ENCODE results near the gene TMEM101.
A peak's percentile ranks its signal among the peaks of the same experiment; 100 is the strongest.

Gene TMEM101

DNA sequence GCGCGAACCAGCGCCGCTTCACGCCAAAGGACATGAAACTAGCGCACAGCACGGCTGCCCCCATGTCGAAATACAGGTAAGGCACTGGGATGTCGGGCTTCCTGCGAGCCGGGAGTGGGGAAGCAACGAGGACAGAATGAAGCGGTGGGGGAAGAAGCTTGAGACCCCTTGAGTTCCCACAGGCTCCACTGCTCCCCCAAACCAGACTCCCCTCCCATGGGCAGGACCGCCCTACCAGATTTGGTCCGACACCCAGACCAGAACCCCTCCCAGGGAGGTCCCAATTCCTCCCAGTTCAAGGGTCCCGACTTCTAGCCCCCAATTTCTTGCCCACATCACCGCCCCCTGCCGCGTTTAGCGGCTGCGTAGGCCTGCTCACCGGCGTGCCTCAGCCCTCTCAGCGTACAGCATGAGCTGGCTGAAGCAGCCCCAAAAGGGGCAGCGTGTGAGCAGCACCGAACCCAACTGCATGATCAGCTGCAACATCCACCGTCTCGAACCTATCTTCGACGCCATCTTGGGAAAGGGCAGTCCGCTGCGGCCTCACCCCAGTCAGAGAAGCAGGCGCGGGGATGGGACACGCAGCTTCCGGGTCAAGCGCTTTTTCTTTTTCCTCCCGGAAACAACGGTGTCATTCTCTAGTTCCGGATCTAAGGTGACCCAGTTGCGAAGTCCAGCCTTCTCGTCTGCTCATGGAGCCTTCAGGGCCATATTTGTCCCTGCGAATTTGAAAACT, at the start of gene TMEM101:
TMEM101 (minus strand) TSS at position 527 of the 736 bp plus-strand sequence; CDS start at position 516, 11 bp downstream.
- TF ChIP-seq ISL1 (CRISPR knock-in tag; IDR thresholded peaks at IDR 0.05) (no peak), ZFP3 (CRISPR knock-in tag; IDR thresholded peaks at IDR 0.05) (peak; percentile 57; the same call in 1 of the 2 replicates)
- TF ChIP-seq, protein P1, sequence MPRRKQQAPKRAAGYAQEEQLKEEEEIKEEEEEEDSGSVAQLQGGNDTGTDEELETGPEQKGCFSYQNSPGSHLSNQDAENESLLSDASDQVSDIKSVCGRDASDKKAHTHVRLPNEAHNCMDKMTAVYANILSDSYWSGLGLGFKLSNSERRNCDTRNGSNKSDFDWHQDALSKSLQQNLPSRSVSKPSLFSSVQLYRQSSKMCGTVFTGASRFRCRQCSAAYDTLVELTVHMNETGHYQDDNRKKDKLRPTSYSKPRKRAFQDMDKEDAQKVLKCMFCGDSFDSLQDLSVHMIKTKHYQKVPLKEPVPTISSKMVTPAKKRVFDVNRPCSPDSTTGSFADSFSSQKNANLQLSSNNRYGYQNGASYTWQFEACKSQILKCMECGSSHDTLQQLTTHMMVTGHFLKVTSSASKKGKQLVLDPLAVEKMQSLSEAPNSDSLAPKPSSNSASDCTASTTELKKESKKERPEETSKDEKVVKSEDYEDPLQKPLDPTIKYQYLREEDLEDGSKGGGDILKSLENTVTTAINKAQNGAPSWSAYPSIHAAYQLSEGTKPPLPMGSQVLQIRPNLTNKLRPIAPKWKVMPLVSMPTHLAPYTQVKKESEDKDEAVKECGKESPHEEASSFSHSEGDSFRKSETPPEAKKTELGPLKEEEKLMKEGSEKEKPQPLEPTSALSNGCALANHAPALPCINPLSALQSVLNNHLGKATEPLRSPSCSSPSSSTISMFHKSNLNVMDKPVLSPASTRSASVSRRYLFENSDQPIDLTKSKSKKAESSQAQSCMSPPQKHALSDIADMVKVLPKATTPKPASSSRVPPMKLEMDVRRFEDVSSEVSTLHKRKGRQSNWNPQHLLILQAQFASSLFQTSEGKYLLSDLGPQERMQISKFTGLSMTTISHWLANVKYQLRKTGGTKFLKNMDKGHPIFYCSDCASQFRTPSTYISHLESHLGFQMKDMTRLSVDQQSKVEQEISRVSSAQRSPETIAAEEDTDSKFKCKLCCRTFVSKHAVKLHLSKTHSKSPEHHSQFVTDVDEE (CRISPR knock-in tag; IDR thresholded peaks at IDR 0.05) = peak; percentile 48; the same call in 1 of the 2 replicates
- TF ChIP-seq, protein P2, sequence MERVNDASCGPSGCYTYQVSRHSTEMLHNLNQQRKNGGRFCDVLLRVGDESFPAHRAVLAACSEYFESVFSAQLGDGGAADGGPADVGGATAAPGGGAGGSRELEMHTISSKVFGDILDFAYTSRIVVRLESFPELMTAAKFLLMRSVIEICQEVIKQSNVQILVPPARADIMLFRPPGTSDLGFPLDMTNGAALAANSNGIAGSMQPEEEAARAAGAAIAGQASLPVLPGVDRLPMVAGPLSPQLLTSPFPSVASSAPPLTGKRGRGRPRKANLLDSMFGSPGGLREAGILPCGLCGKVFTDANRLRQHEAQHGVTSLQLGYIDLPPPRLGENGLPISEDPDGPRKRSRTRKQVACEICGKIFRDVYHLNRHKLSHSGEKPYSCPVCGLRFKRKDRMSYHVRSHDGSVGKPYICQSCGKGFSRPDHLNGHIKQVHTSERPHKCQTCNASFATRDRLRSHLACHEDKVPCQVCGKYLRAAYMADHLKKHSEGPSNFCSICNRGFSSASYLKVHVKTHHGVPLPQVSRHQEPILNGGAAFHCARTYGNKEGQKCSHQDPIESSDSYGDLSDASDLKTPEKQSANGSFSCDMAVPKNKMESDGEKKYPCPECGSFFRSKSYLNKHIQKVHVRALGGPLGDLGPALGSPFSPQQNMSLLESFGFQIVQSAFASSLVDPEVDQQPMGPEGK (CRISPR knock-in tag; IDR thresholded peaks at IDR 0.05; ENCODE audit: borderline replicate concordance) = 0 out of 2 replicates have a peak, but pooled peaks have one; percentile 16
- peak; percentile 94 for ATAC-seq

DNA sequence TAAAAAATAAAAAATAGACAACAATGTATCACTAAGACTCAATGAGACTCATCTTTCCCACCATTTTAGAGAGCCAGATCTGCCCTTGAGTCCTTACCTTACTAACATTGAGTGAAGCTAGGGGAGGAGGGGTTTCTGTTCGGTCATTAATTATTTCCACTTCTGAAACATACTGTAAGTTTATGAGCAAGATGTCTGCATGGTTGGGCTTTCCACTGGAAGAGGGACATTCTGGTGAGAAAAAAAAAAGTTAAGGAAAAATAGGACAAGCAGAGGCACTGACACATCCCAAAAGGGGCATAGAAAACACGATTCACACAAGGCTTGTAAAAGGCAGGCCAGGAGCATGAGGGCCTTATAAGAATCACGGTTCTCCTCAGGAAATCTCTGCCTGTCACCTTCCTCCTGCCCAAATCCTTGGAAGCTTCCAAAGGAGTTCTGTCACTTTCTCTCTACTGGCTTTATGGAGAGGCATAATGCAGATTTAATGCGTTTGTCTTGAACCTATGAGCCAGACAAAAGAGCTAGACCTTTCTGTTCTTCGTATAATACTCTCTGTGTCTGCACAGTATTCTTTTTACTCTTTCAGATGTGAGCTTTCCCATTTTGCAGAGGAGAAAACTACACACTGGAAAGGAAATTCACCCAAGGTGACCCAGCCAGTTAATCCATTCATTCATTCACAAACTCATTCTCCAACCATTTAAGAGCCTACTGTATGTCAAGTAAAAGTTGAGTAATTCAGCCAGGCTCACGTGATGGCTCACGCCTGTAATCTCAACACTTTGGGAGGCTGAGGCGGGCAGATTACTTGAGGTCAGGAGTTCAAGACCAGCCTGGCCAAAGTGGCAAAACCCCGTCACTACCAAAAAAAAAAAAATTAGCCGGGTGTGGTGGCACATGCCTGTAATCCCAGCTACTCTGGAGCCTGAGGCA, 49.2 kb upstream of the TMEM101 start:
- TF ChIP-seq ZNF565 (CRISPR knock-in tag; conservative IDR thresholded peaks at IDR 0.05; ENCODE audit: low read depth) (no peak), ZFP30 (CRISPR knock-in tag; IDR thresholded peaks at IDR 0.05) (no peak), GLIS3 (CRISPR knock-in tag; IDR thresholded peaks at IDR 0.05) (no peak)
- ATAC-seq = no peak

DNA sequence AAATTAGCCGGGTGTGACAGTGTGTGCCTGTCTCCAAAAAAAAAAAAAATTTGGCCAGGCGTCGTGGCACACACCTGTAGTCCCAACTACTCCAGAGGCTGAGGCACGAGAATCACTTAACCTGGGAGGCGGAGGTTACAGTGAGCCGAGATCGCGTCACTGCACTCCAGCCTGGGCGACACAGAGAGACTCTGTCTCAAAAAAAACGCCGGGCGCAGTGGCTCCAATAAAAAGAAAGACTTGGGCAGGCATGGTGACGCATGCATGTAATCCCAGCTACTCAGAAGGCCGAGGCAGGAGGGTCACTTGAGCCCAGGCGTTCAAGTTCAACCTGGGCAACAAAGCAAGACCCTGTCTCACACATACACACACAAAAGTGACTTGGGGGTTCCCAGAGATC, 48.1 kb upstream of the TMEM101 start:
- ATAC-seq = no peak
- TF ChIP-seq, protein P3, sequence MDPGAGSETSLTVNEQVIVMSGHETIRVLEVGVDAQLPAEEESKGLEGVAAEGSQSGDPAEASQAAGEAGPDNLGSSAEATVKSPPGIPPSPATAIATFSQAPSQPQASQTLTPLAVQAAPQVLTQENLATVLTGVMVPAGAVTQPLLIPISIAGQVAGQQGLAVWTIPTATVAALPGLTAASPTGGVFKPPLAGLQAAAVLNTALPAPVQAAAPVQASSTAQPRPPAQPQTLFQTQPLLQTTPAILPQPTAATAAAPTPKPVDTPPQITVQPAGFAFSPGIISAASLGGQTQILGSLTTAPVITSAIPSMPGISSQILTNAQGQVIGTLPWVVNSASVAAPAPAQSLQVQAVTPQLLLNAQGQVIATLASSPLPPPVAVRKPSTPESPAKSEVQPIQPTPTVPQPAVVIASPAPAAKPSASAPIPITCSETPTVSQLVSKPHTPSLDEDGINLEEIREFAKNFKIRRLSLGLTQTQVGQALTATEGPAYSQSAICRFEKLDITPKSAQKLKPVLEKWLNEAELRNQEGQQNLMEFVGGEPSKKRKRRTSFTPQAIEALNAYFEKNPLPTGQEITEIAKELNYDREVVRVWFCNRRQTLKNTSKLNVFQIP (CRISPR knock-in tag; IDR thresholded peaks at IDR 0.05; ENCODE audit: borderline replicate concordance, low read depth) = no peak
- no peak for TF ChIP-seq ZFP3 (CRISPR knock-in tag; IDR thresholded peaks at IDR 0.05)
- TF ChIP-seq, protein P2 (CRISPR knock-in tag; IDR thresholded peaks at IDR 0.05; ENCODE audit: borderline replicate concordance) = no peak
- no peak for TF ChIP-seq ISL1 (CRISPR knock-in tag; IDR thresholded peaks at IDR 0.05)
- no peak for TF ChIP-seq BACH2 (CRISPR knock-in tag; IDR thresholded peaks at IDR 0.05; ENCODE audit: borderline replicate concordance)
- TF ChIP-seq ZFP30 (CRISPR knock-in tag; IDR thresholded peaks at IDR 0.05) = no peak
- TF ChIP-seq, protein P4, sequence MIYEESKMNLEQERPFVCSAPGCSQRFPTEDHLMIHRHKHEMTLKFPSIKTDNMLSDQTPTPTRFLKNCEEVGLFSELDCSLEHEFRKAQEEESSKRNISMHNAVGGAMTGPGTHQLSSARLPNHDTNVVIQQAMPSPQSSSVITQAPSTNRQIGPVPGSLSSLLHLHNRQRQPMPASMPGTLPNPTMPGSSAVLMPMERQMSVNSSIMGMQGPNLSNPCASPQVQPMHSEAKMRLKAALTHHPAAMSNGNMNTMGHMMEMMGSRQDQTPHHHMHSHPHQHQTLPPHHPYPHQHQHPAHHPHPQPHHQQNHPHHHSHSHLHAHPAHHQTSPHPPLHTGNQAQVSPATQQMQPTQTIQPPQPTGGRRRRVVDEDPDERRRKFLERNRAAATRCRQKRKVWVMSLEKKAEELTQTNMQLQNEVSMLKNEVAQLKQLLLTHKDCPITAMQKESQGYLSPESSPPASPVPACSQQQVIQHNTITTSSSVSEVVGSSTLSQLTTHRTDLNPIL (CRISPR knock-in tag; IDR thresholded peaks at IDR 0.05; ENCODE audit: low read depth) = no peak

DNA sequence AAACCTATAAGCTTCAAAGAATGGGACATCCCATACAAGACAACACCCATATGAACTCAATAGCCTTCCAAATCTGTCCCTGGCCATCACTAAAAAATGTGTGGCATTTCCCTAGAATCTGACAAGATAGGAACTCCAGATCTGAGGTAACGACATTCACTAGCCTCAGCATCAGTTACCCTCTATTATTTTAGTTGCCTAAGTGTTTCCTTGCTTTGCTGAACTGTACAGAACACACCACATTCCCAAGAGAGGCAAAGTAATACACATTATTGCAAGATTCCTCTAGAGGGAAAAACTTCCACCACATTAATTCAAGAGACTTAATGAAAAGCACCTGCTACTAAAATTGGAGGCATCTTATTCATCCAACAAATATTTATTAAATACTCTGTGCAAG, 46.7 kb upstream of the TMEM101 start:
- TF ChIP-seq ISL1 (CRISPR knock-in tag; IDR thresholded peaks at IDR 0.05) (peak; percentile 30), PPARA (CRISPR knock-in tag; IDR thresholded peaks at IDR 0.05; ENCODE audit: borderline replicate concordance) (no peak)
- ATAC-seq = peak; percentile 50
